Measurements from ENCODE around the gene PRH2. TPM values are rescaled to one million over a fixed set of nuclear protein-coding genes. Genes with fewer than 3 reads are reported as not detected.

Gene PRH2
- total RNA-seq, 1 experiment from 2014 or later: 0.52 TPM

GRCh38 chr12:10966314-10966713, 37.3 kb downstream of the PRH2 start:
- ATAC-seq (no peak), DNase-seq (ENCODE audit: low spot score) (no peak)
- ChIA-PET CTCF (no interaction called here), POLR2A (no interaction called here)
- no peak overlapping the region for H3K4me3 Mint-ChIP-seq
- H3K9me3 Mint-ChIP-seq: peaks cover 9% of the 10 kb centered on the region
- no peaks in the 10 kb centered on the region for H3K27me3 Mint-ChIP-seq (ENCODE audit: low read depth)
- no peak overlapping the region; the same call in 1 of the 2 replicates for H3K27ac Mint-ChIP-seq
- H3K4me1 Mint-ChIP-seq: no peaks in the 10 kb centered on the region
- TF ChIP-seq GTF2I (CRISPR knock-in tag; conservative IDR thresholded peaks at IDR 0.05) (no peak), FOXP4 (CRISPR knock-in tag; IDR thresholded peaks at IDR 0.05) (no peak), AR (CRISPR knock-in tag; IDR thresholded peaks at IDR 0.05) (no peak), ARID4B (CRISPR knock-in tag; IDR thresholded peaks at IDR 0.05; ENCODE audit: borderline replicate concordance) (no peak), ATF1 (CRISPR knock-in tag; IDR thresholded peaks at IDR 0.05) (no peak), NR3C1 (CRISPR knock-in tag; conservative IDR thresholded peaks at IDR 0.05; ENCODE audit: low read depth) (no peak), SMAD4 (CRISPR knock-in tag; IDR thresholded peaks at IDR 0.05) (no peak), ATF3 (CRISPR knock-in tag; conservative IDR thresholded peaks at IDR 0.05) (no peak), FOXK1 (CRISPR knock-in tag; IDR thresholded peaks at IDR 0.05) (no peak)
- peaks cover 4% of the 10 kb centered on the region; the same call in 1 of the 2 replicates for H3K36me3 Mint-ChIP-seq

- peaks cover 9% of the 10 kb centered on the region for H3K9me3 Mint-ChIP-seq
- no peaks in the 10 kb centered on the region for H3K4me1 Mint-ChIP-seq
- ATAC-seq (no peak), DNase-seq (ENCODE audit: low spot score) (no peak)
- no peak overlapping the region for H3K4me3 Mint-ChIP-seq
- ChIA-PET POLR2A (no interaction called here), CTCF (interaction anchor here (1.4 kb wide), 1 partner anchor 217 kb away, joined by 4 read pairs; no protein-coding TSS in a partner anchor)
- TF ChIP-seq SMAD3 (CRISPR knock-in tag; IDR thresholded peaks at IDR 0.05; ENCODE audit: borderline replicate concordance): no peak
- no peak for TF ChIP-seq ZNF512 (CRISPR knock-in tag; IDR thresholded peaks at IDR 0.05; ENCODE audit: borderline replicate concordance)
- no peak for TF ChIP-seq ZBTB43 (CRISPR knock-in tag; IDR thresholded peaks at IDR 0.05)
- no peak for TF ChIP-seq ZNF671 (CRISPR knock-in tag; IDR thresholded peaks at IDR 0.05)
- no peak for TF ChIP-seq E2F5 (CRISPR knock-in tag; IDR thresholded peaks at IDR 0.05)
- H3K27ac Mint-ChIP-seq: no peak overlapping the region
- no peaks in the 10 kb centered on the region for H3K27me3 Mint-ChIP-seq (ENCODE audit: low read depth)
- H3K36me3 Mint-ChIP-seq: peaks cover 4% of the 10 kb centered on the region; the same call in 1 of the 2 replicates
Observed at GRCh38 chr12:10967409-10967808, 38.4 kb downstream of the PRH2 start.

Data from WTC11 (cell line).